GM13977 (cell line): ENCODE data around the gene MBD4.

Experiments
- DNase-seq: peaks from one replicate; pipeline ENCODE4 v3.0.0; 2012; ENCODE audit warnings: low spot score
- CTCF ChIP-seq: IDR thresholded peaks from 2 replicates; pipeline ENCODE4 v1.5.1; 2012; ENCODE audit warnings: mild to moderate bottlenecking, control low read depth; ENCODE audit not compliant: insufficient read depth; ENCODE audit errors: extremely low read depth, missing control alignments
- in situ Hi-C: fragments of 300-500 bp; cut with MboI; formaldehyde crosslinking; loops from one replicate; pipeline ENCODE4 v1.12.0; 2022; ENCODE audit warnings: low sequenced_read_pairs, low pct_unique_long_range_greater_than_20kb, mixed read lengths, inconsistent platforms; ENCODE audit not compliant: unreplicated experiment

MBD4 gene

GRCh38 chr3:129462361-129462968, 22.7 kb upstream of the MBD4 start:
- TF ChIP-seq CTCF: no peak
- DNase-seq: no peak
- in situ Hi-C loops: no loop called here

GRCh38 chr3:129461461-129462146, 21.9 kb upstream of the MBD4 start:
- in situ Hi-C loops: no loop called here
- no peak for DNase-seq
- no peak for TF ChIP-seq CTCF

- no peak for TF ChIP-seq CTCF
- in situ Hi-C loops: no loop called here
- DNase-seq: no peak
Measured at GRCh38 chr3:129461022-129461421, 21.3 kb upstream of the MBD4 start.

GRCh38 chr3:129460572-129460971, 20.8 kb upstream of the MBD4 start:
- in situ Hi-C loops: no loop called here
- DNase-seq: no peak
- no peak for TF ChIP-seq CTCF

- TF ChIP-seq CTCF: no peak
- in situ Hi-C loops: no loop called here
- no peak for DNase-seq
Measured at GRCh38 chr3:129460155-129460554, 20.4 kb upstream of the MBD4 start.

GRCh38 chr3:129453732-129454131, 14.0 kb upstream of the MBD4 start:
- in situ Hi-C loops: no loop called here
- TF ChIP-seq CTCF: no peak
- DNase-seq: no peak
